ENCODE measurements around the gene HLA-DOA.

DNA sequence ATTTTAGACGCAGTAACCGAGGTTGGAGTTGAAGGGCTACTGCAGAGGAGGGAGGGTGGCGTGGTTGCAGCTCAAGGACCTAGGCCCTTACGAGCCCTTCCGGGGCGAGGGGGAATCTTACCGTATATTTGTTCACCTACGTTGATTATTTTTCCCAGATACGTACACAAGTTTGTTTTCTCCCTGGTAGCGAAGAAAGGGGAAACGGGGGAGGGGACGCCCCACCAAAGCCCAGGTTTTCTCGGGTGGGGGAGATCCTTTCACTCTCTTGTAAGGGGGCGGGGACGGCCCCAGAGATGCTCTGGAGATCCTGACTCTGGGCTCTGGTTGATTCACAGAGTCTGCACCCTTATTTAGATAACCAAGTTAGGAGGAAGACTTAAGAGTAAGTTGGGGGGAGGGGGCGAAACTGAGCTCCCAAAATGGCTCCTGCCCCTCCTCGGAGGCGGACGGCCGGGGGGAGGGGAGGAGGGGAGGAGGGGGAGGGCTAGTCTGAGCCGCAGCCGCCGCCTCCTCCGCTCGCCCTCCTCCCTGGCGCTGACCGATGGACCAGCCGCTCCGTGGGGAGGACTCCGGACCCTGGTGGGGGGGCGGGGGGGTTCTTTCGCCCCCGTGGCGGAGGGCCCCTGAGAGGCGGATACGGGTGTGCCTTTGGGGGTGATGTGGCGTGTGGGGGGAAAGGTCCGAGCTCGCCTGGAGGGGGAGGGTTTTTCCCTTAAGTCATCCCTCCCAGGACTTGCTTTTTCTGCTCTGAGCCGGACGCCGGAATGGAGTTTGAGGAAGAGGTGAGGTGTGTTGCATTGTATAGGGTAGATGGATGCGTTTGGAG lies 38.8 kb downstream of the HLA-DOA start:
- TF ChIP-seq, protein P1, sequence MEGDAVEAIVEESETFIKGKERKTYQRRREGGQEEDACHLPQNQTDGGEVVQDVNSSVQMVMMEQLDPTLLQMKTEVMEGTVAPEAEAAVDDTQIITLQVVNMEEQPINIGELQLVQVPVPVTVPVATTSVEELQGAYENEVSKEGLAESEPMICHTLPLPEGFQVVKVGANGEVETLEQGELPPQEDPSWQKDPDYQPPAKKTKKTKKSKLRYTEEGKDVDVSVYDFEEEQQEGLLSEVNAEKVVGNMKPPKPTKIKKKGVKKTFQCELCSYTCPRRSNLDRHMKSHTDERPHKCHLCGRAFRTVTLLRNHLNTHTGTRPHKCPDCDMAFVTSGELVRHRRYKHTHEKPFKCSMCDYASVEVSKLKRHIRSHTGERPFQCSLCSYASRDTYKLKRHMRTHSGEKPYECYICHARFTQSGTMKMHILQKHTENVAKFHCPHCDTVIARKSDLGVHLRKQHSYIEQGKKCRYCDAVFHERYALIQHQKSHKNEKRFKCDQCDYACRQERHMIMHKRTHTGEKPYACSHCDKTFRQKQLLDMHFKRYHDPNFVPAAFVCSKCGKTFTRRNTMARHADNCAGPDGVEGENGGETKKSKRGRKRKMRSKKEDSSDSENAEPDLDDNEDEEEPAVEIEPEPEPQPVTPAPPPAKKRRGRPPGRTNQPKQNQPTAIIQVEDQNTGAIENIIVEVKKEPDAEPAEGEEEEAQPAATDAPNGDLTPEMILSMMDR (IDR thresholded peaks at IDR 0.05; ENCODE audit: low read length): no peak
- TF ChIP-seq EZH2 (optimal IDR thresholded peaks at IDR 0.05; ENCODE audit: low read depth, low read length) (no peak), EZH2phosphoT487 (IDR thresholded peaks at IDR 0.05; ENCODE audit: low read length) (no peak)
